Measurements from ENCODE around the gene HES2. TPM values are rescaled to one million over a fixed set of nuclear protein-coding genes. Genes with fewer than 3 reads are reported as not detected.
"Not testable (repeated sequence)": the region's sequence is repeated elsewhere in the genome, so short reads cannot be mapped to it uniquely, and the experiment has no call there.

Gene HES2
- total RNA-seq, 1 donor from 2014 or later, result 0.10 TPM

- DNase-seq (ENCODE audit: low spot score), result no peak
- Mint-ChIP-seq H3K4me1 (ENCODE audit: unreplicated experiment) (no peaks in the 10 kb centered on the region), H3K27me3 (ENCODE audit: unreplicated experiment) (no peaks in the 10 kb centered on the region), H3K27ac (ENCODE audit: unreplicated experiment) (no peak overlapping the region), H3K36me3 (ENCODE audit: low read depth, unreplicated experiment) (no peaks in the 10 kb centered on the region), H3K4me3 (ENCODE audit: unreplicated experiment) (no peak overlapping the region), H3K9me3 (ENCODE audit: unreplicated experiment) (no peaks in the 10 kb centered on the region)
- TF ChIP-seq CTCF (IDR thresholded peaks at IDR 0.05; ENCODE audit: unreplicated experiment), result no peak
Measured at GRCh38 chr1:6373961-6374720, 45.6 kb downstream of the HES2 start.

GRCh38 chr1:6372236-6372635 is 47.5 kb downstream of the HES2 start:
- not testable (repeated sequence) for DNase-seq (ENCODE audit: low spot score); H3K27ac Mint-ChIP-seq (ENCODE audit: unreplicated experiment); H3K4me3 Mint-ChIP-seq (ENCODE audit: unreplicated experiment); H3K9me3 Mint-ChIP-seq (ENCODE audit: unreplicated experiment); H3K36me3 Mint-ChIP-seq (ENCODE audit: low read depth, unreplicated experiment); H3K4me1 Mint-ChIP-seq (ENCODE audit: unreplicated experiment); H3K27me3 Mint-ChIP-seq (ENCODE audit: unreplicated experiment)

- Mint-ChIP-seq H3K27ac (ENCODE audit: unreplicated experiment) (no peak overlapping the region), H3K9me3 (ENCODE audit: unreplicated experiment) (no peaks in the 10 kb centered on the region), H3K36me3 (ENCODE audit: low read depth, unreplicated experiment) (peaks cover 4% of the 10 kb centered on the region), H3K4me3 (ENCODE audit: unreplicated experiment) (no peak overlapping the region), H3K4me1 (ENCODE audit: unreplicated experiment) (no peaks in the 10 kb centered on the region), H3K27me3 (ENCODE audit: unreplicated experiment) (peaks cover 2% of the 10 kb centered on the region)
- no peak for TF ChIP-seq CTCF (IDR thresholded peaks at IDR 0.05; ENCODE audit: unreplicated experiment)
- no peak for DNase-seq (ENCODE audit: low spot score)
Measured at GRCh38 chr1:6370006-6370405, 49.7 kb downstream of the HES2 start.

- no peak overlapping the region for H3K4me3 Mint-ChIP-seq (ENCODE audit: unreplicated experiment)
- H3K27ac Mint-ChIP-seq (ENCODE audit: unreplicated experiment), result no peak overlapping the region
- H3K9me3 Mint-ChIP-seq (ENCODE audit: unreplicated experiment), result no peaks in the 10 kb centered on the region
- DNase-seq (ENCODE audit: low spot score), result no peak
- H3K4me1 Mint-ChIP-seq (ENCODE audit: unreplicated experiment), result no peaks in the 10 kb centered on the region
- peaks cover 4% of the 10 kb centered on the region for H3K36me3 Mint-ChIP-seq (ENCODE audit: low read depth, unreplicated experiment)
- peaks cover 2% of the 10 kb centered on the region for H3K27me3 Mint-ChIP-seq (ENCODE audit: unreplicated experiment)
- TF ChIP-seq CTCF (IDR thresholded peaks at IDR 0.05; ENCODE audit: unreplicated experiment), result no peak
Measured at GRCh38 chr1:6367381-6368012, 52.2 kb downstream of the HES2 start.

- no peaks in the 10 kb centered on the region for H3K4me1 Mint-ChIP-seq (ENCODE audit: unreplicated experiment)
- no peaks in the 10 kb centered on the region for H3K9me3 Mint-ChIP-seq (ENCODE audit: unreplicated experiment)
- H3K4me3 Mint-ChIP-seq (ENCODE audit: unreplicated experiment), result no peak overlapping the region
- DNase-seq (ENCODE audit: low spot score), result no peak
- H3K36me3 Mint-ChIP-seq (ENCODE audit: low read depth, unreplicated experiment), result peaks cover 4% of the 10 kb centered on the region
- H3K27me3 Mint-ChIP-seq (ENCODE audit: unreplicated experiment), result peaks cover 2% of the 10 kb centered on the region
- TF ChIP-seq CTCF (IDR thresholded peaks at IDR 0.05; ENCODE audit: unreplicated experiment), result no peak
- H3K27ac Mint-ChIP-seq (ENCODE audit: unreplicated experiment), result no peak overlapping the region
Measured at GRCh38 chr1:6365047-6365446, 54.7 kb downstream of the HES2 start.

Measured in endothelial cell (in vitro differentiated cells).